GM15510 (cell line): Measurements from ENCODE around the gene ZBTB8OS.
A peak's percentile ranks its signal among the peaks of the same experiment; 100 is the strongest.

Experiments
- POLR2A ChIP-seq: IDR thresholded peaks from 3 replicates; pipeline ENCODE4 v1.6.1; 2011; ENCODE audit warnings: borderline replicate concordance; ENCODE audit not compliant: insufficient read length; ENCODE audit errors: extremely low read depth

Gene ZBTB8OS

GRCh38 chr1:32652244-32652962 is 2.1 kb upstream of the ZBTB8OS start:
- TF ChIP-seq POLR2A: no peak

- TF ChIP-seq POLR2A: no peak
Measured at GRCh38 chr1:32651461-32652073, 1.2 kb upstream of the ZBTB8OS start.

- peak; percentile 70 for TF ChIP-seq POLR2A
Measured at GRCh38 chr1:32650752-32651460, 556 bp upstream of the ZBTB8OS start, which contains the start of gene RBBP4. Gene RBBP4, plus strand, starts transcription at chr1:32651208. Its CDS starts 99 bp downstream, at chr1:32651307.

GRCh38 chr1:32647308-32648134 is 2.8 kb downstream of the ZBTB8OS start:
- no peak for TF ChIP-seq POLR2A

GRCh38 chr1:32644426-32644825 is 5.9 kb downstream of the ZBTB8OS start:
- TF ChIP-seq POLR2A: no peak

GRCh38 chr1:32639489-32640075 is 10.8 kb downstream of the ZBTB8OS start:
- TF ChIP-seq POLR2A: no peak

- no peak for TF ChIP-seq POLR2A
Measured at GRCh38 chr1:32636914-32637645, 13.3 kb downstream of the ZBTB8OS start.

GRCh38 chr1:32635508-32636277 is 14.7 kb downstream of the ZBTB8OS start:
- no peak for TF ChIP-seq POLR2A

- TF ChIP-seq POLR2A: no peak
Measured at GRCh38 chr1:32632829-32633228, 17.5 kb downstream of the ZBTB8OS start.

- TF ChIP-seq POLR2A: no peak
Measured at GRCh38 chr1:32627596-32628162, 22.7 kb downstream of the ZBTB8OS start.

- no peak for TF ChIP-seq POLR2A
Measured at GRCh38 chr1:32626176-32626575, 24.2 kb downstream of the ZBTB8OS start.

- TF ChIP-seq POLR2A: no peak
Measured at GRCh38 chr1:32623775-32624174, 26.6 kb downstream of the ZBTB8OS start.
